H1 (cell line): ENCODE measurements around the gene PRMT9. TPM values are rescaled to one million over a fixed set of nuclear protein-coding genes. Genes with fewer than 3 reads are reported as not detected.

Experiments
- CTCF ChIA-PET: fragments of 300-600 bp; sonication (Branson Sonifier 250); formaldehyde crosslinking; loops from one replicate; lab custom pipeline; 2021; ENCODE audit not compliant: partially characterized antibody; lab: Charles Lee
- POLR2A ChIA-PET: fragments of 300-600 bp; sonication (Branson Sonifier 250); formaldehyde crosslinking; loops from one replicate; lab custom pipeline; 2021; ENCODE audit warnings: inconsistent platforms; ENCODE audit not compliant: partially characterized antibody; lab: Charles Lee
- DNase-seq, 2 experiments: peaks; one replicate each; pipeline versions ENCODE4 v3.0.0 to v3.0.0-alpha.2; 2010 to 2022; ENCODE audit warnings: low spot score in 2 of 2, low read depth in 1 of 2, mixed read lengths in 1 of 2
- FAIRE-seq: peaks from 2 replicates; lab custom pipeline; 2011; peaks lifted over from hg19 to GRCh38; lab: Jason Lieb, UNC
- H2AFZ ChIP-seq: 2 replicates; pipeline ENCODE4 v1.8.1; 2012; ENCODE audit warnings: low read length, inconsistent platforms
- H2AK5ac ChIP-seq: 2 replicates; pipeline ENCODE4 v1.6.1; 2013; ENCODE audit warnings: low read depth, low read length
- H2BK120ac ChIP-seq: replicated peaks from 2 replicates; pipeline ENCODE3; 2013; ENCODE audit warnings: low read depth, low read length, inconsistent platforms
- H2BK12ac ChIP-seq: 2 replicates; pipeline ENCODE4 v1.6.1; 2013; ENCODE audit warnings: low read depth, low read length
- H2BK15ac ChIP-seq: 2 replicates; pipeline ENCODE4 v1.6.1; 2013; ENCODE audit warnings: low read length
- H2BK20ac ChIP-seq: 2 replicates; pipeline ENCODE4 v1.6.1; 2013; ENCODE audit warnings: low read length
- H2BK5ac ChIP-seq: 2 replicates; pipeline ENCODE4 v1.6.1; 2013; ENCODE audit warnings: low read depth, low read length
- H3K14ac ChIP-seq: 2 replicates; pipeline ENCODE4 v1.6.1; 2013; ENCODE audit warnings: inconsistent platforms; ENCODE audit not compliant: insufficient read length
- H3K18ac ChIP-seq: 2 replicates; pipeline ENCODE4 v1.6.1; 2013; ENCODE audit warnings: low read length; ENCODE audit errors: extremely low read depth
- H3K23ac ChIP-seq: 2 replicates; pipeline ENCODE4 v1.6.1; 2013; ENCODE audit warnings: inconsistent platforms; ENCODE audit not compliant: insufficient read length
- H3K23me2 ChIP-seq: 2 replicates; pipeline ENCODE4 v1.6.1; 2013; ENCODE audit warnings: low read depth, low read length
- H3K27ac ChIP-seq: 2 replicates; pipeline ENCODE4 v1.6.1; 2011; ENCODE audit warnings: low read depth, low read length, inconsistent platforms
- H3K27me3 ChIP-seq, 4 experiments: replicated peaks in 1 of 4; 1 replicate in 1 of 4; 2 replicates in 3 of 4; pipeline versions ENCODE4 v1.6.1 to v1.8.1; 2011 to 2013; ENCODE audit warnings: low read length in 3 of 4, mild to moderate bottlenecking in 3 of 4, inconsistent platforms in 2 of 4, mixed read lengths in 2 of 4, moderate library complexity in 1 of 4; ENCODE audit not compliant: control insufficient read depth in 3 of 4, insufficient read depth in 3 of 4; ENCODE audit errors: extremely low read depth in 1 of 4
- H3K36me3 ChIP-seq, 4 experiments: 2 replicates each; pipeline versions ENCODE4 v1.6.1 to v1.8.1; 2011 to 2013; ENCODE audit warnings: mild to moderate bottlenecking in 4 of 4, low read length in 3 of 4, moderate library complexity in 2 of 4, control low read depth in 1 of 4, inconsistent platforms in 1 of 4; ENCODE audit not compliant: insufficient read depth in 4 of 4, control insufficient read depth in 2 of 4
- H3K4ac ChIP-seq: replicated peaks from 2 replicates; pipeline ENCODE3; 2013; ENCODE audit warnings: low read length, low read depth, mixed read lengths, inconsistent platforms; ENCODE audit not compliant: insufficient read length
- H3K4me1 ChIP-seq, 4 experiments: replicated peaks in 1 of 4; 1 replicate in 1 of 4; 2 replicates in 3 of 4; pipeline versions ENCODE4 v1.6.1 to v1.8.1; 2011 to 2013; ENCODE audit warnings: low read length in 3 of 4, inconsistent platforms in 2 of 4, mixed read lengths in 1 of 4; ENCODE audit not compliant: insufficient read depth in 4 of 4, control insufficient read depth in 3 of 4
- H3K4me2 ChIP-seq, 2 experiments: 2 replicates each; pipeline versions ENCODE4 v1.6.1 to v1.8.1; 2011 to 2013; ENCODE audit warnings: low read depth in 2 of 2, low read length in 2 of 2, control low read depth in 1 of 2, inconsistent platforms in 1 of 2, mild to moderate bottlenecking in 1 of 2; ENCODE audit not compliant: insufficient read depth in 1 of 2
- H3K4me3 ChIP-seq, 4 experiments: fragments of 200-600, 300-600 bp in 1 of 4; sonication (generic), shearing (Covaris generic), sonication (Bioruptor Twin) in 1 of 4; 2 replicates each; pipeline versions ENCODE4 v1.5.1 to v1.8.1; 2011 to 2016; ENCODE audit warnings: low read length in 4 of 4, low read depth in 3 of 4, control low read depth in 2 of 4, inconsistent platforms in 2 of 4, mild to moderate bottlenecking in 2 of 4, mixed read lengths in 1 of 4, moderate library complexity in 1 of 4; ENCODE audit not compliant: insufficient read depth in 2 of 4; ENCODE audit errors: extremely low read depth in 1 of 4
- H3K56ac ChIP-seq: replicated peaks from 2 replicates; pipeline ENCODE3; 2013; ENCODE audit warnings: low read depth, mild to moderate bottlenecking, mixed read lengths, low read length, inconsistent platforms; ENCODE audit not compliant: insufficient read length
- H3K79me1 ChIP-seq: 2 replicates; pipeline ENCODE4 v1.6.1; 2013; ENCODE audit warnings: low read depth, low read length, control low read depth
- H3K79me2 ChIP-seq, 2 experiments: 2 replicates each; pipeline versions ENCODE4 v1.6.1 to v1.8.1; 2012 to 2013; ENCODE audit warnings: low read length in 2 of 2, mild to moderate bottlenecking in 2 of 2, inconsistent platforms in 1 of 2; ENCODE audit not compliant: insufficient read depth in 2 of 2, control insufficient read depth in 1 of 2
- H3K9ac ChIP-seq, 4 experiments: replicated peaks in 1 of 4; 1 replicate in 1 of 4; 2 replicates in 3 of 4; pipeline versions ENCODE4 v1.6.1 to v1.8.1; 2011 to 2013; ENCODE audit warnings: low read depth in 3 of 4, low read length in 3 of 4, control low read depth in 2 of 4, mild to moderate bottlenecking in 2 of 4, moderate library complexity in 2 of 4, inconsistent platforms in 1 of 4; ENCODE audit errors: extremely low read depth in 1 of 4
- H3K9me3 ChIP-seq, 2 experiments: 2 replicates each; pipeline versions ENCODE4 v1.6.1 to v1.8.1; 2012 to 2013; ENCODE audit warnings: mild to moderate bottlenecking in 2 of 2, moderate library complexity in 2 of 2, control low read depth in 1 of 2, inconsistent platforms in 1 of 2, low read depth in 1 of 2, low read length in 1 of 2, mixed read lengths in 1 of 2; ENCODE audit not compliant: insufficient read depth in 2 of 2
- H4K20me1 ChIP-seq, 2 experiments: replicated peaks in 1 of 2; 2 replicates each; pipeline versions ENCODE3 to v1.8.1; 2011 to 2013; ENCODE audit warnings: inconsistent platforms in 2 of 2, low read length in 2 of 2, mild to moderate bottlenecking in 1 of 2; ENCODE audit not compliant: insufficient read depth in 2 of 2, control insufficient read depth in 1 of 2
- H4K5ac ChIP-seq: 2 replicates; pipeline ENCODE4 v1.6.1; 2013; ENCODE audit warnings: low read length, low read depth, mixed read lengths, inconsistent platforms; ENCODE audit not compliant: insufficient read length
- H4K8ac ChIP-seq: 2 replicates; pipeline ENCODE4 v1.8.0; 2013; ENCODE audit warnings: mild to moderate bottlenecking, moderate library complexity, low read length, inconsistent platforms; ENCODE audit not compliant: insufficient read depth; ENCODE audit errors: extremely low read depth
- H4K91ac ChIP-seq: replicated peaks from 2 replicates; pipeline ENCODE3; 2013; ENCODE audit warnings: low read length, mixed read lengths, inconsistent platforms; ENCODE audit not compliant: insufficient read length
- ASH2L ChIP-seq: fragments of 200-600, 300-600 bp; sonication (generic); IDR thresholded peaks from one replicate; pipeline ENCODE4 v1.7.1; 2017; ENCODE audit warnings: low read length
- BRCA1 ChIP-seq: IDR thresholded peaks from 2 replicates; pipeline ENCODE4 v1.6.1; 2012; ENCODE audit warnings: low read depth, low read length, improper control_type of control experiment
- CBX8 ChIP-seq: fragments of 300-800, 300-1000 bp; sonication (generic); IDR thresholded peaks from 2 replicates; pipeline ENCODE4 v1.7.1; 2016; ENCODE audit warnings: low read depth, low read length, borderline replicate concordance
- CHD2 ChIP-seq: IDR thresholded peaks from 2 replicates; pipeline ENCODE4 v1.6.1; 2012; ENCODE audit warnings: low read length, improper control_type of control experiment
- CREB1 ChIP-seq: IDR thresholded peaks from 2 replicates; pipeline ENCODE4 v1.6.1; 2012; ENCODE audit warnings: inconsistent platforms
- CTBP2 ChIP-seq: IDR thresholded peaks from 2 replicates; pipeline ENCODE4 v1.7.0; 2011; ENCODE audit warnings: borderline replicate concordance, mild to moderate bottlenecking, moderate library complexity, mixed read lengths, low read length; ENCODE audit not compliant: insufficient read depth, insufficient read length
- E2F6 ChIP-seq: IDR thresholded peaks from 2 replicates; pipeline ENCODE4 v1.6.1; 2012; ENCODE audit warnings: inconsistent platforms
- GTF2F1 ChIP-seq: IDR thresholded peaks from 2 replicates; pipeline ENCODE4 v1.6.1; 2012; ENCODE audit warnings: low read depth, low read length, improper control_type of control experiment, borderline replicate concordance
- HDAC6 ChIP-seq: IDR thresholded peaks from one replicate; pipeline ENCODE4 v1.7.1; 2012; ENCODE audit warnings: low read depth, mild to moderate bottlenecking, inconsistent platforms, low read length, moderate library complexity
- RXRA ChIP-seq: IDR thresholded peaks from 2 replicates; pipeline ENCODE4 v1.6.1; 2011; ENCODE audit warnings: low read depth, mild to moderate bottlenecking, low read length, moderate library complexity; ENCODE audit not compliant: insufficient read depth
- TBP ChIP-seq: IDR thresholded peaks from 2 replicates; pipeline ENCODE4 v1.6.1; 2011; ENCODE audit warnings: low read depth, low read length, improper control_type of control experiment
- USF2 ChIP-seq: IDR thresholded peaks from 2 replicates; pipeline ENCODE4 v1.6.1; 2011; ENCODE audit warnings: low read length, improper control_type of control experiment
- ZNF274 ChIP-seq: IDR thresholded peaks from 2 replicates; pipeline ENCODE4 v1.7.0; 2012; ENCODE audit warnings: low read length, borderline replicate concordance; ENCODE audit errors: extremely low read depth
- WGBS, 2 experiments: shearing (Covaris generic) in 1 of 2; methylation state at CpG; one replicate each; pipeline versions ENCODE4 v1.1.6 to v1.1.7; 2013 to 2015; ENCODE audit warnings: low lambda C conversion rate in 2 of 2, mixed read lengths in 2 of 2, inconsistent platforms in 1 of 2, low coverage in 1 of 2, missing lambda C conversion rate in 1 of 2; ENCODE audit not compliant: insufficient replicate concordance in 2 of 2, insufficient coverage in 1 of 2, insufficient read length in 1 of 2; ENCODE audit errors: extremely low coverage in 1 of 2, missing lambda C conversion rate in 1 of 2; 5-methylcytosine and 5-hydroxymethylcytosine counted together
- polyA plus RNA-seq, 7 experiments: library from polyadenylated mRNA; depleted of rRNA in 3 of 7; stranded (reverse) in 5 of 7; unstranded in 2 of 7; fragments of >200 nt in 5 of 7; fragments of 200-250 nt in 2 of 7; gene quantifications; 1 replicate in 5 of 7; 2 replicates in 1 of 7; 4 replicates in 1 of 7; pipeline versions ENCODE4 v1.2.1 to v1.2.3, GENCODE V29; 2011 to 2013; ENCODE audit warnings: missing spikeins in 2 of 7, mixed read lengths in 2 of 7
- total RNA-seq: library from RNA; stranded (reverse); fragmentation: NEBNext Ultra II Directional; extraction: Animal tissue kit (Norgen Biotek cat#: 25700); gene quantifications from 2 replicates; pipeline ENCODE4 v1.2.1, GENCODE V29; 2021

PRMT9 gene
- total and polyA plus RNA-seq, 2 of the 8 experiments (the other 6 are each of a cell fraction or from before 2014, with no cell fraction given), result 3.8 to 9.6 TPM

- FAIRE-seq, result no peak
- H2BK15ac ChIP-seq, result no peak overlapping the region
- peaks cover 0 to 5% (median 2%) of the 10 kb centered on the region in 4 experiments; a peak in 3 of 7 replicates for H3K4me1 ChIP-seq
- no peak overlapping the region for H2BK120ac ChIP-seq
- H3K4ac ChIP-seq, result no peak overlapping the region
- H4K91ac ChIP-seq, result no peak overlapping the region
- no peak overlapping the region for H4K5ac ChIP-seq
- no peak overlapping the region for H2BK5ac ChIP-seq
- H3K79me1 ChIP-seq, result no peaks in the 10 kb centered on the region; the same call in 1 of the 2 replicates
- no peaks in the 10 kb centered on the region for H3K23me2 ChIP-seq
- POLR2A ChIA-PET, result no interaction called here
- H3K56ac ChIP-seq, result no peak overlapping the region
- no peak overlapping the region for H2AK5ac ChIP-seq
- H3K27me3 ChIP-seq, result no peaks in the 10 kb centered on the region
- H3K79me2 ChIP-seq, result peaks cover 0 to 7% of the 10 kb centered on the region in 2 experiments; a peak in 2 of 4 replicates
- CTCF ChIA-PET, result interaction anchor here (0.6 kb wide), 1 partner anchor 11 kb away, joined by 5 read pairs; no protein-coding TSS in a partner anchor
- no peak for DNase-seq
- no peak overlapping the region for H4K8ac ChIP-seq
- no peak overlapping the region for H3K27ac ChIP-seq
- no peak overlapping the region for H3K4me2 ChIP-seq
- no peaks in the 10 kb centered on the region for H3K9me3 ChIP-seq
- no peak overlapping the region for H3K18ac ChIP-seq
- H2BK12ac ChIP-seq, result no peak overlapping the region
- no peak overlapping the region for H3K23ac ChIP-seq
- no peak overlapping the region for H3K4me3 ChIP-seq
- H4K20me1 ChIP-seq, result no peaks in the 10 kb centered on the region
- 91% methylated on average over 1 of the region's 1 CpG; no CpG with 5 or more reads in 1 of the 2 experiments for WGBS, 2 experiments
- no peak overlapping the region for H2AFZ ChIP-seq
- no peak overlapping the region for H3K14ac ChIP-seq
- H3K9ac ChIP-seq, result no peak overlapping the region
- H2BK20ac ChIP-seq, result no peak overlapping the region
- peaks cover 0 to 19% (median 8%) of the 10 kb centered on the region in 4 experiments; a peak in 5 of 8 replicates for H3K36me3 ChIP-seq
- TF ChIP-seq ZNF274, result no peak
- TF ChIP-seq E2F6, result no peak
- TF ChIP-seq CBX8, result no peak
- TF ChIP-seq HDAC6, result no peak
- TF ChIP-seq CTBP2, result no peak
- no peak for TF ChIP-seq CHD2
- TF ChIP-seq USF2, result no peak
- no peak for TF ChIP-seq CREB1
- TF ChIP-seq RXRA, result no peak
- no peak for TF ChIP-seq TBP
- TF ChIP-seq GTF2F1, result no peak
- no peak for TF ChIP-seq ASH2L
- no peak for TF ChIP-seq BRCA1
These were observed 32.4 kb downstream of the PRMT9 start for GRCh38 chr4:147651563-147651962.
